ENCODE results near the gene RXRA. TPM values are rescaled to one million over a fixed set of nuclear protein-coding genes. Genes with fewer than 3 reads are reported as not detected.
A peak's percentile ranks its signal among the peaks of the same experiment; 100 is the strongest.

Gene RXRA
- total RNA-seq, 4 donors from 2014 or later: 39.4 to 81.3 (median 67.4) TPM

DNA sequence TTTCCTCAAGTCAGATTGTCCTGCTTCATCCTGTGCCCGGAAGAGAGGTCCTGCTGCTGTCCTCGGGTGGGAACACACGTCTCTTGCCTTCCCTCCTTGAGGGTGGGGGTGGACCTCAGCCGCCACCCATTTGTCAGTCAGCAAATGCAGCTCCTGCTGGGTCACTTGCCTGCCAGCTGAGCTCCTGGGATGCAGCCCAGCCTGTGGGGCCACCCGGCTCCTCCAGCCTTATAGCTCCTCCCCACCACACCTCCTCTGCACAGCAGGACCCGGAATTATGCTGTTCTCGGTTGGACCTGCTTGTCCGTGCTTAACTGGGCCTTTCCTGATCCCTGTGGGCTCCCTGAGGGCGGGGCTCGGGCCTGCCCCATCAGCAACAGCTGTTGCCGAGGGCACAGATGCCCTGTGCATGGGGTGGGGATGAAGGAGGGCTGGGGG is 52.7 kb downstream of the RXRA start:
- H3K27ac ChIP-seq: peak overlapping the region in 2 of 3 donors; percentile 28 to 49
- no peak for DNase-seq
- WGBS, 2 donors: 48 to 60% methylated on average over 8 to 9 of the region's 11 CpGs
- TF ChIP-seq, protein P1, sequence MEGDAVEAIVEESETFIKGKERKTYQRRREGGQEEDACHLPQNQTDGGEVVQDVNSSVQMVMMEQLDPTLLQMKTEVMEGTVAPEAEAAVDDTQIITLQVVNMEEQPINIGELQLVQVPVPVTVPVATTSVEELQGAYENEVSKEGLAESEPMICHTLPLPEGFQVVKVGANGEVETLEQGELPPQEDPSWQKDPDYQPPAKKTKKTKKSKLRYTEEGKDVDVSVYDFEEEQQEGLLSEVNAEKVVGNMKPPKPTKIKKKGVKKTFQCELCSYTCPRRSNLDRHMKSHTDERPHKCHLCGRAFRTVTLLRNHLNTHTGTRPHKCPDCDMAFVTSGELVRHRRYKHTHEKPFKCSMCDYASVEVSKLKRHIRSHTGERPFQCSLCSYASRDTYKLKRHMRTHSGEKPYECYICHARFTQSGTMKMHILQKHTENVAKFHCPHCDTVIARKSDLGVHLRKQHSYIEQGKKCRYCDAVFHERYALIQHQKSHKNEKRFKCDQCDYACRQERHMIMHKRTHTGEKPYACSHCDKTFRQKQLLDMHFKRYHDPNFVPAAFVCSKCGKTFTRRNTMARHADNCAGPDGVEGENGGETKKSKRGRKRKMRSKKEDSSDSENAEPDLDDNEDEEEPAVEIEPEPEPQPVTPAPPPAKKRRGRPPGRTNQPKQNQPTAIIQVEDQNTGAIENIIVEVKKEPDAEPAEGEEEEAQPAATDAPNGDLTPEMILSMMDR (IDR thresholded peaks at IDR 0.05): no peak
- no peak for TF ChIP-seq POLR2A (IDR thresholded peaks at IDR 0.05)
- no peak overlapping the region for H3K4me3 ChIP-seq (replicated peaks in 1 of 3)
- intact Hi-C loops (cut with DNase I): no loop called here
- H3K4me1 ChIP-seq: peaks cover 78 to 100% of the 10 kb centered on the region in 2 donors
- H3K36me3 ChIP-seq: no peaks in the 10 kb centered on the region
- no peaks in the 10 kb centered on the region for H3K27me3 ChIP-seq
- no peaks in the 10 kb centered on the region for H3K9me3 ChIP-seq

DNA sequence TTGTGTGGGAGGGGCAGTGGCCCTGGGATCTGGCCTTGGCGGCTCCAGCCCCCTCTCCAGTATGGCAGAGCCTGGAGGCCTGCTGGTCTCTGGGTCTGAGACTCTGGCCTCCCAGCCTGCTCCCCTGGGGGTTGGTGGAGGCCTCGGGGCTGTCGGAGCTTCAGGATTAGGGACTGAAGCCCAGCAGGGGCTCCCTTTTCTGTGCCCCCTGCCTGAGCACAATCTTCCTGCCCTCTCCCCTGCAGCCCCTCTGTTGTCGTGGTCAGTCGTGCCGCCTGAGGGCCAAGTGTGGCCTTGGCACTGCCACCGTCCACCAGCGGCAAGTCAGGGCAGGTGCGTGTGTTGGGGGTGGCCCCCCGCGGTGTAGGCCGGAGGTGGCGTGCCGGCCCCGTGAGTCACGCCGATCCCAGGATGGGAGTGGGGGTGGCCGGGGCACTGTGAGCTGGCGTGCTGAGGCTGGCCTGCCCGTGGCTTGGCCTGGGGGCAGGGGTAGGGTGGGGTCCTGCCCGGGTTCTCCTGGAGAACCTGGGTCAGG is 53.6 kb downstream of the RXRA start:
- peak overlapping the region in 2 of 3 donors; percentile 28 to 49 for H3K27ac ChIP-seq
- peaks cover 71 to 100% of the 10 kb centered on the region in 2 donors for H3K4me1 ChIP-seq
- intact Hi-C loops (cut with DNase I): no loop called here
- no peaks in the 10 kb centered on the region for H3K27me3 ChIP-seq
- WGBS, 2 donors: 81 to 85% methylated on average over 15 to 16 of the region's 21 CpGs
- H3K4me3 ChIP-seq (replicated peaks in 1 of 3): no peak overlapping the region
- TF ChIP-seq POLR2A (IDR thresholded peaks at IDR 0.05): no peak
- TF ChIP-seq, protein P1 (IDR thresholded peaks at IDR 0.05): no peak
- no peaks in the 10 kb centered on the region for H3K36me3 ChIP-seq
- no peaks in the 10 kb centered on the region for H3K9me3 ChIP-seq
- no peak for DNase-seq

DNA sequence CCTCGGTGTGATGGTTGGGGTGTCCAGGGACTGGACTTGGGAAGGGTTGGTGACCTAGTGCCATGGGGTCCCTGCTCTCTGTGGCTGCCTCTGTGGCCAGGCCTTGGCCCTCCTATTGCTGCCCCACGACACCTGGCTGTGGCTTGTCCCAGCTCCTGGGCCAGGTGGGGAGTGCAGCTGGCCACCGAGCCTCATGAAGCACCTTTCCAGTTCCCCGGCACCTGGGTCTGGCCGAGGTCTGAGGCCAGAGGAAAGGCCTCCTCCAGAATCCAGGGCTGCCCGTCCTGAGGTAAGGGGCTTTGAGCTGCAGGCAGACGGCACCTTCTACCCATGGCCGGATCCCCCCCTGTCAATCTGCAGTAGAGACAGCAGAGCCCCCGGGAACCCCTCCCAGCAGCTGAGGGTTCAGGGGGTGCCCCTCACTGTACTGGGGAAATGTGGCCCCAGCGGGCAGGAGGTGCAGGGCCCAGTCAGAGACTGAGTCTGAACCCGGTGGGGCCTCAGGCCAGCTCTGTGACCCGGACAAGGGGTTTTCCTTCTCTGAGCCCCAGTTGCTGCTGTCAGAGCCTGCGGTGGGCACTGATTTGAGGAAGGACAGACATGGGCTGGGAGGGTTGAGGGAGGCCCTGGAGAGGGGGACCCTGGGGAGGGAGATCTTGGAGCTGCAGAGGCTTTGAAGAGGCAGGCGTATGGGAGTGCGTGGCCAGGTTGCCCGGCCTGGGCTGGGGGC is 54.5 kb downstream of the RXRA start:
- TF ChIP-seq, protein P1 (IDR thresholded peaks at IDR 0.05): no peak
- no peak for TF ChIP-seq POLR2A (IDR thresholded peaks at IDR 0.05)
- H3K27me3 ChIP-seq: no peaks in the 10 kb centered on the region
- WGBS, 2 donors: 85 to 89% methylated on average over 6 of the region's 16 CpGs

DNA sequence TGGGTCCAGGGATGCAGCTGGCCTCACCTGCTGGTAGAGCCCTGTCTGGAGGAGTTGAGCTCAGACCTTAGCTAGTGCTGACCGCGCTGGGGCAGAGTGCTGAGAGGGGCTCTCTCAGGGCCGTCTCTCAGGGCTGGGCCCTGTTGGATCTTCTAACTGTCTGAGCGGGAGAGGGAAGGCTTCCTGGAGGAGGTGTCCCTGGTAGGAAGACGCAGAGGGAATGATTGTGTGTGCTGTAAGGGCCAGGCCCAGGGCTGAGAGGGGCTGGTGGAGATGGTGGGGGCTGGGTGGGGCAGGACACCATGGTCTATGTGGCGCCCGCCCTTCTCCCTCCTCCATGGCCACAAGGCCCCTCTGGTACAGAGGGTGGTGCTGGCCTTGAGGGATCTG is 55.0 kb downstream of the RXRA start:
- Histone ChIP-seq H3K9me3 (no peaks in the 10 kb centered on the region), H3K4me3 (replicated peaks in 1 of 3) (no peak overlapping the region), H3K36me3 (no peaks in the 10 kb centered on the region), H3K27ac (peak overlapping the region in 1 of 3 donors; percentile 14), H3K4me1 (peaks cover 58 to 100% of the 10 kb centered on the region in 2 donors), H3K27me3 (no peaks in the 10 kb centered on the region)
- intact Hi-C loops (cut with DNase I): no loop called here
- 85 to 99% methylated on average over 5 to 7 of the region's 7 CpGs for WGBS, 2 donors
- no peak for DNase-seq
- TF ChIP-seq, protein P1 (IDR thresholded peaks at IDR 0.05): no peak
- no peak for TF ChIP-seq POLR2A (IDR thresholded peaks at IDR 0.05)

More for the DNA sequence above, 54.5 kb downstream of the RXRA start:
- Histone ChIP-seq H3K9me3 (no peaks in the 10 kb centered on the region), H3K4me3 (replicated peaks in 1 of 3) (no peak overlapping the region), H3K4me1 (peaks cover 63 to 100% of the 10 kb centered on the region in 2 donors), H3K27ac (peak overlapping the region in 1 of 3 donors; percentile 14), H3K36me3 (no peaks in the 10 kb centered on the region)
- no peak for DNase-seq
- intact Hi-C loops (cut with DNase I): no loop called here

All from thyroid gland (tissue), 4 donors.